Mucosa of descending colon (tissue), 3 donors: ENCODE measurements around the gene GNAL. TPM values are rescaled to one million over a fixed set of nuclear protein-coding genes. Genes with fewer than 3 reads are reported as not detected.
A peak's percentile ranks its signal among the peaks of the same experiment; 100 is the strongest.
"Not testable (repeated sequence)": the region's sequence is repeated elsewhere in the genome, so short reads cannot be mapped to it uniquely, and the experiment has no call there.

Source experiments
- ATAC-seq: fragments of 200-7000 bp; cut with Tn5 transposase; one replicate; pipeline ENCODE4 v1.9.1; 2020; ENCODE audit warnings: mild to moderate bottlenecking, moderate library complexity
- DNase-seq, 3 donors: peaks; one replicate each; pipeline ENCODE4 v3.0.0-alpha.2; 2020
- H3K36me3 ChIP-seq: fragments of 200-600 bp; one replicate; pipeline ENCODE4 v1.8.0; 2021; ENCODE audit warnings: low read depth, mild to moderate bottlenecking
- H3K4me1 ChIP-seq: fragments of 200-600 bp; one replicate; pipeline ENCODE4 v1.8.0; 2021; ENCODE audit warnings: low read depth, mild to moderate bottlenecking
- H3K4me3 ChIP-seq: fragments of 200-600 bp; one replicate; pipeline ENCODE4 v1.8.0; 2021; ENCODE audit warnings: mild to moderate bottlenecking
- H3K9me3 ChIP-seq: fragments of 200-600 bp; one replicate; pipeline ENCODE4 v1.8.0; 2021; ENCODE audit warnings: mild to moderate bottlenecking
- intact Hi-C, 2 donors: fragments of 100-400 bp; cut with DNase I in 1 of 2; cut with micrococcal nuclease in 1 of 2; formaldehyde crosslinking; loops; one replicate each; pipeline versions ENCODE4 v1.11.0 to v1.11.1; 2022; cut with DNase I, micrococcal nuclease
- total RNA-seq, 3 donors: library from RNA; stranded (reverse); fragmentation: NEBNext Ultra II Directional in 2 of 3; extraction: Animal tissue kit (Norgen Biotek cat#: 25700) in 2 of 3; gene quantifications; one replicate each; pipeline versions ENCODE4 v1.2.1 to v1.2.4, GENCODE V29; 2021 to 2023
- TF ChIP-seq, protein P1 (sequence below): fragments of 200-600 bp; IDR thresholded peaks from one replicate; pipeline ENCODE4 v1.8.0; 2022; ENCODE audit warnings: antibody characterized with exemption, mild to moderate bottlenecking
- donor health status: DM: no; HTN: no; CAD: no; lungs with moderate emphysema.
- donor health status: DM: no; HTN: no; CAD: no.
- donor health status: DM: no; HTN: yes; CAD: no.

GNAL gene
- total RNA-seq, 3 donors from 2014 or later, result 4.7 to 20.7 (median 5.3) TPM

- Histone ChIP-seq H3K4me1 (peaks cover 18% of the 10 kb centered on the region), H3K4me3 (no peak overlapping the region), H3K36me3 (no peaks in the 10 kb centered on the region), H3K9me3 (no peaks in the 10 kb centered on the region)
- TF ChIP-seq, protein P1, sequence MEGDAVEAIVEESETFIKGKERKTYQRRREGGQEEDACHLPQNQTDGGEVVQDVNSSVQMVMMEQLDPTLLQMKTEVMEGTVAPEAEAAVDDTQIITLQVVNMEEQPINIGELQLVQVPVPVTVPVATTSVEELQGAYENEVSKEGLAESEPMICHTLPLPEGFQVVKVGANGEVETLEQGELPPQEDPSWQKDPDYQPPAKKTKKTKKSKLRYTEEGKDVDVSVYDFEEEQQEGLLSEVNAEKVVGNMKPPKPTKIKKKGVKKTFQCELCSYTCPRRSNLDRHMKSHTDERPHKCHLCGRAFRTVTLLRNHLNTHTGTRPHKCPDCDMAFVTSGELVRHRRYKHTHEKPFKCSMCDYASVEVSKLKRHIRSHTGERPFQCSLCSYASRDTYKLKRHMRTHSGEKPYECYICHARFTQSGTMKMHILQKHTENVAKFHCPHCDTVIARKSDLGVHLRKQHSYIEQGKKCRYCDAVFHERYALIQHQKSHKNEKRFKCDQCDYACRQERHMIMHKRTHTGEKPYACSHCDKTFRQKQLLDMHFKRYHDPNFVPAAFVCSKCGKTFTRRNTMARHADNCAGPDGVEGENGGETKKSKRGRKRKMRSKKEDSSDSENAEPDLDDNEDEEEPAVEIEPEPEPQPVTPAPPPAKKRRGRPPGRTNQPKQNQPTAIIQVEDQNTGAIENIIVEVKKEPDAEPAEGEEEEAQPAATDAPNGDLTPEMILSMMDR, result no peak
- ATAC-seq (no peak), DNase-seq (no peak)
- intact Hi-C loops, result no loop called here
Observed at GRCh38 chr18:11886577-11887110, 197.6 kb downstream of the GNAL start.

DNA sequence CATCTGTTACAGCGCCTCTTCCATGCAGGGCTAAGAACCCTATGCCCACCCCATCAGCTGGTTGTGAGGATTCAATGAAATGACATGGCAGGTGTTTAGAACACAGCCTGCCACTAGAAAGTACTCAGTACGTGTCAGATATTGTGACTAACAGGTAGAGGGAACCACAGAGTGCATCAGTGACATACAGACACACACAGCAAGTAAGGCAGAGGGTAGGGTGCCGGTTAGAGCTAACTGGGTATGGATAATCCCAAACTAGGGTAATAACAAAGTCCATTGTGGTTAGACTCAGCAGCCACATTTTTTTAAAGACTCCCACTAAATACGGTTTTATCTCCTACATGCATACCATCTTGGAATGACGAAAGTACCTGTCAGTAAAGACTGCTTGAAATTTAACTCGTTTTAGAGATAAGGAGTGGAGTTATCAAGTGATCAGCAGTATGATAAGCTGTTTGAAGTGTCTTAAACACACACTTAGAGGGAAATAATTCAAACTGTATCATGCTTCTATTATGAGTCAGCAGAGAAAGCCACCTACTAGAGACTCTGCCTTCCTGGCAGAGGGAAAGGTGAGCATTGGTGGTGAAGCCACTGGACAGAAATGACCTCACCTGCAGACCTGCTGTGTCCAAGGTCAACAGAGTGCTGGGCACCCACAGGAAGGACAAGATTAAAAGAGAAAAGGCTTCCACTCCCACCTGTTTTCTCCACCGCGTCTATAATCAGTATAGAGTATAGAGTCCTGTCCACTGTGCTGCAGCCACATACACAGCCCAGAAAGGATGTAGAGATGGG, 198.5 kb downstream of the GNAL start:
- Histone ChIP-seq H3K4me3 (no peak overlapping the region), H3K9me3 (no peaks in the 10 kb centered on the region), H3K4me1 (peaks cover 18% of the 10 kb centered on the region), H3K36me3 (no peaks in the 10 kb centered on the region)
- TF ChIP-seq, protein P1, result no peak
- ATAC-seq, result peak; percentile 91
- intact Hi-C loops, result no loop called here
- DNase-seq, result peak in 2 of 3 donors; percentile 37 to 38

- DNase-seq (no peak), ATAC-seq (no peak)
- no peaks in the 10 kb centered on the region for H3K36me3 ChIP-seq
- H3K4me3 ChIP-seq, result no peak overlapping the region
- TF ChIP-seq, protein P1, result no peak
- H3K9me3 ChIP-seq, result no peaks in the 10 kb centered on the region
- H3K4me1 ChIP-seq, result peaks cover 18% of the 10 kb centered on the region
- intact Hi-C loops, result no loop called here
Observed at GRCh38 chr18:11888726-11889125, 199.7 kb downstream of the GNAL start.

DNA sequence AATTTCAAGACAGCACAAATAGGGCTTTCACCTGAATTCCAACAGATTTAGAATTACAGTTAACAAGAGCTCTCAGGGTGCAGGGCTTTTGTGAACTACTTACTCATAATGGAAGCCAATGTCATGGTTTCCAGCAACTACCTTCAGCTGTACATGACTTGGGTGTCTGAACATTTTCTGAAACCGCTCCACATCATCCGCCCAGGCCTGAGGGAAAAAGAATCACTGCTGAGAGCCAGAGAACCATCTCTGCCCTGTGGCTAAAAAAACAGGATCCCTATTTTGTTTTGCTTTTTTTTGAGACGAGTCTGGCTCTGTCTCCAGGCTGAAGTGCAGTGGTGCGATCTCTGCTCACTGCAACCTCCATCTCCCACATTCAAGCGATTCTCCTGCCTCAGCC, 200.2 kb downstream of the GNAL start:
- ATAC-seq, result no peak
- H3K4me1 ChIP-seq, result peaks cover 18% of the 10 kb centered on the region
- H3K4me3 ChIP-seq, result no peak overlapping the region
- no peaks in the 10 kb centered on the region for H3K9me3 ChIP-seq
- TF ChIP-seq, protein P1, result no peak
- H3K36me3 ChIP-seq, result no peaks in the 10 kb centered on the region
- DNase-seq, result no peak
- intact Hi-C loops, result no loop called here

- DNase-seq, result no peak
- no peaks in the 10 kb centered on the region for H3K36me3 ChIP-seq
- ATAC-seq, result no peak
- H3K4me3 ChIP-seq, result no peak overlapping the region
- intact Hi-C loops, result no loop called here
- H3K4me1 ChIP-seq, result peaks cover 4% of the 10 kb centered on the region
- TF ChIP-seq, protein P1, result no peak
- H3K9me3 ChIP-seq, result no peaks in the 10 kb centered on the region
Observed at GRCh38 chr18:11891737-11892136, 202.7 kb downstream of the GNAL start.

GRCh38 chr18:11892438-11892837, 203.4 kb downstream of the GNAL start:
- ATAC-seq, H3K4me1 ChIP-seq, H3K4me3 ChIP-seq, H3K36me3 ChIP-seq, DNase-seq, intact Hi-C loops, H3K9me3 ChIP-seq: not testable (repeated sequence)
